GM18498 (cell line): ENCODE data around the gene SND1.

ENCODE experiments used
- ATAC-seq: cut with Tn5 transposase; IDR thresholded peaks from one replicate; pipeline ENCODE4 v1.9.1; 2021; ENCODE audit warnings: mild to moderate bottlenecking, moderate library complexity; ENCODE audit not compliant: unreplicated experiment

The SND1 gene

DNA sequence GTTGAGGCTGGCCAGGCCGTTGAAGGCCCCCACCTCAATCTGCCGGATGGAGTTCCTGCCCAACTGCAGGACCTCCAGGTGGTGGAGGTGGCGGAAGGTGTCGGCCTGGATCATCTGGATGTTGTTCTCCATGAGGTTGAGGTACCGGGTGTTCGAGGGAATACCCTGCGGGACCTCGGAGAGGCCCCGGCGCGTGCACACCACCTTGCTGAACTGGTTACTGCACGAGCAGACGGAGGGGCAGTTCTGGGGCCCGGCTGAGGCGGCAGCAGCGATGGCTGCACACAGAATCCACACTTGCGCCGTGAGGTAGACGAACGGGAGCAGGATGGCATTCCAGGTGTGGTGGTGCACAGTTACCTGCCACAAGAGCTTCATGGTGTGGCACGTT lies 378.3 kb downstream of the SND1 start:
- no peak for ATAC-seq

- peak; percentile 46 for ATAC-seq
Observed at GRCh38 chr7:128030654-128031611, 378.9 kb downstream of the SND1 start, which contains the start of gene LRRC4. LRRC4 (minus strand) TSS chr7:128031437; CDS start chr7:128030640, 797 bp downstream.

DNA sequence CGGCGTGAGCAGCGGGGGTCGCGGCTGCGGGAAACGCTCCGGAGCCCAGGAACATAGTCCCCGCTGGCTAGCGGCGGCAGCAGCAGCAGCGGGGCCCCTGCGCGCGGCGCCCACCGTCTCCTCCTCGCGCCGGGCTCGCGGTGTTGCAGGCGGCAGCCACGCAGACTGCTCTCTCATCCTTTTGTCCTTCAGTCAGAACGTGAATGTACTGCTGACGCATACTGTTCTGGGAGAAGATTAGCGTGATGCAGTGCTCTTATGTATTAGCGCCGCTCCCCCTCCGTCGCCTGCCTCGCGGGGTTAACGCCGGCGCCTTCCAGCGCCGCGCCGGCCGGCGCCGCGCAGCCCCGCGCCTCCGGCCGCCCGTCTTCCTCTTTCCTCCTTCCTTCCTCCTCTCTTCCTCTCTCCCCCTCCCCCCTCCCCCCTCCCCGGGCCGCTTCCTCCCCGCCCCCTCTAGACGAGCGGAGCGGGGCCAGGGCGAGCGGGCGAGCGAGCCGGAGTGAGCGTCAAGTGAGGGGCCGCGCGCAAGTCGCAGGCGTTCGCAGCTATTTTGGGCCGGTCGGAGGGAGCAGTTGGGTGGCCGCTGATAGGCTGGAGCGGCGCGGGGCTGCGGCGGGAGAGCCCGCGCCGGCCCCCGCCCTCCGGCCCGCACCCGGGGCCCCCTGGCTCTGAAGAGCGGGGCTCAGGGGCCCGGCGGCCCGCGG lies 380.1 kb downstream of the SND1 start:
- ATAC-seq: peak; percentile 68

GRCh38 chr7:128032605-128033235 lies 380.7 kb downstream of the SND1 start:
- ATAC-seq: no peak

GRCh38 chr7:128033246-128033645 lies 381.3 kb downstream of the SND1 start:
- no peak for ATAC-seq

GRCh38 chr7:128034825-128035224 lies 382.8 kb downstream of the SND1 start:
- no peak for ATAC-seq

DNA sequence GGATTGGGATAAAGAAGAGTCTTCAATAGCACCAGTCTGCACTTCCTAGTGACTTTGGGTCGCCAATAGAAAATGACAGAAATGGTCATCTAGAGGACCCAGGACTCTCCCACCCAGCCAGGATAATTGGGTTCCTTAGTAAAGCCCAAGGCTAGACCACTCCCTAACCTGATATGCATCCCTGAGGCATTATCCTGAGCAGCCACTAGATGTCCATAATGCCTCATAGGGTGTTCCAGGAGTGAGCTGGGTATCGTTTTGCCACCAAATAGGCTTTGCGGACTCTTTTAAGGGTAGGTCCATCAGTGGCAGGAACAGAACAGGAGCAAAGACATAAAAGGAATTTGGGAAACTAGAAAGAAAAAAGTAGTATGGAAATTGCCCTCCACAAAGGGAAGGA lies 383.7 kb downstream of the SND1 start:
- ATAC-seq: no peak

DNA sequence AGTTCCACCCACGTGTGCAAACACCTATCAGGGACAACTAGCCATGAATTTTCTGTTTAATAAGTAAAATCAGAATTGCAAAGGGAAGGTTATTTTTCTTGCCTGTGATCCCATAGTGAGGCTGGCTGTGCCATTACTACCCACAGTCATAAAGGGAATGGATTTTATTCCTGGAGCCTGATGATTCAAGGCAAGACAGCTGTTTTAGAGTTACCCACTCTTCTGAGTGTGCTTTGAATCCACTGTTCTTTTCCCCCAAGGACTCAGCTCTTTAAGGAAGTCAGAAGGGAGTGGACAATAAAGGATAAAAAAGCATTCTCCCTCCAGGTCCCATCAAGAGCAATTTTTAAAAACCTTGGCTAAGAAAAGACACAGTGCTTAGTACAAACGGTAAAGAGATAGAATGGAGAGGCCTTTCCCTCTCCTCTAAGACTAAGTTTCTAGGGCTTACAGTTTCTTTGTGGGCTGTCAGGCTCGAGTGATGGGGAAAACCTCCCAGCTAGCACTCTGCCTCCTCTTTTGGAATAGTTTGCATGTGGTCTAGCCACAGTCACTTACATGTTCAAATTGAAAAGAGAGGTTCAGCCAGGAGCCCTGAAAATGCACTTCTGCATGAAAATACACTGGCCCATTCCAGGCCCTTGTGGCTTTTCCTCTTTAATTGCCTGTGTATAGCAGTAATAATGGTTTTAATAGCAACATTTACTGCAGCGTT lies 384.4 kb downstream of the SND1 start:
- peak; percentile 36 for ATAC-seq

GRCh38 chr7:128037081-128037480 lies 385.1 kb downstream of the SND1 start:
- ATAC-seq: peak; percentile 9

DNA sequence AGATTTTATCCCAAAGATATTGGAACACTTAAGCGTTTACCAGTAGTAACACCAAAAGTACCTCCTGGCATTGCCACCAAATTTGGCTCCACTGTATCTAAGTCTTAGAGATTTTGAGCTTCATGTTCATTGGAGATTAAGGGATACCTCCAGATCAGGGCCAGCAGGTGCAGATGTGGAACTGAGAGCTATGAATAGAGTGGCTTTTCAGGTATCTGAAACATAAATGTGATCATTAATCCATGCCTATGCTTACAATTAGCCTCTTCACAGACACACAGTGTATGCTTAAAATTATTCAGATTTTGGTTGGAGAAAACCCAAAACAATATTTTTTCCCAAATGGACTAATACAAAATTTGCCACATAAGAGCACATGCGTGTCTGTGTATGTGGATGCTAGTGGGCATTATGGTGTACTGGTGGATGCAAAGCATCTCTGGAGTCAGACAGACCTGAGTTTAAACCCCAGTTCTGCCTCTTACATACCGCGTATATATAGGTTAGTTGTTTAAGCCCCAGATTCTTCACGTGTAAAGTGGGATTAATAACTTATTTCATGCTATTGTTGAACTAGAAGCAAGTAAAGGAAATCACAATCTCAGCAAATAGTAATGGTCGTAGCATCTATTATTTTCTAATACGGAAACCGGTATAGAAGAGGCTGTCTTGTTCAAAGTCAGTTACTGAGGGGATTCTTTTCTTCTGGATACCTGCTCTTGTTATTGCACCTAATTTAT lies 386.1 kb downstream of the SND1 start:
- ATAC-seq: peak; percentile 45

DNA sequence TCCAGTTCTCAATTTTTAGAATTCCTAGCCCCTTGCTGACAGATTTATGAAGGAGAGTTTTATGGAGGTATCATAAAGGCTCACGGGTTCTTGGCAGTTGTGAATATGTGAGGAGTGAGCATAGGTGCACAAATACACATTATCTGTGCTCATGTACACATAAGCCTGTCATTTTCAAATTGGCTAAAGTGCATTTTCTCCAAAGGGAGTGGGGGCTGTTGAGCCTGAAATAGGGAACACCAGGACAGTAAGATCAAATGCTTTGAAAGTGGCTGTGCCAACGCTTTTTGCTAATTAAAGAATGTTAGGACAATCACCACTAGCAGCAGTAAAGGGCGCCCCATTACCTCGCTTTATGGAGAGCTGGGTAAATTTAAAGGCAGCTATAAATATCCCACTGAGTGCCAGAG lies 387.6 kb downstream of the SND1 start:
- no peak for ATAC-seq

DNA sequence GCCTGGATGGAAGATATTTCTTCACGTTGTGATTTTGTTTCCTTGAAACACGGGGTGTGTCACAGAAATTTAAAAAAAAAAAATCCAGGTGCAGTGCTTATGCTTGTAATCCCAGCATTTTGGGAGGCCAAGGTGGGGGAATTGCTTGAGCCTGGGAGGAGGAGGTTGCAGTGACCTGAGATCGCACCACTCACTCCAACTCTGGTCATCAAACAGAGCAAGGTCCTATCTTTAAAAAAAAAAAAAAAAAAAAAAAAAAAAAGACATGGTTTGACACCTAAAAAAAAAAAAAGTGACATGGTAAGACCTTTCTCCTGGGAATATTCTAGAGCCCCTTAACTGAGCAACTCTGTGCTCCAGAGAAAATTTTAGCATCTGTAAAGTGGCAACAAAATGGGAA lies 388.2 kb downstream of the SND1 start:
- no peak for ATAC-seq

DNA sequence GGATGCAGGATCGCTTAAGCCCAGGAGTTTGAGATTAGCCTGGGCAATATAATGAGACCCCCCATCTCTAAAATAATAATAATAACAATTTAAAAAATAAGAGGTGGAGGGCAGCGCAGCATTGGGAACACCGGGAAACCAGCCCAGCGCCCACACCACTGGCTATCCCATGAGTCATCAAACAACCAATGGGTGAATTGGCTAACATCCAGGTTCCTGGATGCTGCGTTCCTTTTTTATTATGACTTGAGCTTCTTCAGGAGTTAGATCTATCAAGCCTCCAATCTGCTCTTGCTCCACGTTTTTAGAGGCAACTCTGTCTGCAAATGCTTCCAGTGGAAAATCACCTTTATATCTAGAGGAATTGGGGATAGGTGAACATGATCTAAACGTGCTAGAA lies 389.2 kb downstream of the SND1 start:
- no peak for ATAC-seq

GRCh38 chr7:128042012-128042411 lies 390.0 kb downstream of the SND1 start:
- ATAC-seq: no peak

- no peak for ATAC-seq
Observed at GRCh38 chr7:128044064-128044463, 392.1 kb downstream of the SND1 start.

- no peak for ATAC-seq
Observed at GRCh38 chr7:128045158-128045557, 393.2 kb downstream of the SND1 start.

DNA sequence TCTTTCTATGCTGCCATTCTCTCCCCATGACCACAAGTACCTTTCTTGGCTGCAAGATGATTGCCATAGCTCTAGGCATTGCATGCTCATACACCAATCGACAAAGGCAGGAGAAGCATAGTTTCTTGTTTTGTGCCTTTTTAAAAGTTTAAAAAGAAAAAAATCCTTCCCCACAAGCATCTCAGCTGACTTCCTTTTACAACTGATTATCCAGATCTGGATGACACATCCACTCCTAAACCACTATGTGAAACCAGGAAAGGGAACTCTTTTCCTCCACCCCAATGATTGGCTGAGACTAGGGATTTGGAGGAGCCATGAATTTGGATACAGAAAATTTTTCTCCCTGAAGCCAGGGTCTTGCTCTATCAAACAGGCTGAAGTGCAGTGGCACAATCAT lies 393.8 kb downstream of the SND1 start:
- ATAC-seq: no peak

- no peak for ATAC-seq
Observed at GRCh38 chr7:128052404-128052803, 400.4 kb downstream of the SND1 start.

GRCh38 chr7:128053023-128053422 lies 401.0 kb downstream of the SND1 start:
- no peak for ATAC-seq

GRCh38 chr7:128053991-128054390 lies 402.0 kb downstream of the SND1 start:
- ATAC-seq: no peak
